22Rv1 (cell line): ENCODE data around the gene WNK2.

Experiments
- H3K27ac ChIP-seq: fragments of 450-650 bp; 2 replicates; pipeline ENCODE4 v1.5.1; 2017
- CTCF ChIP-seq: fragments of 450-650 bp; IDR thresholded peaks from 2 replicates; pipeline ENCODE4 v1.5.1; 2017; ENCODE audit warnings: mild to moderate bottlenecking
- ZFX ChIP-seq: fragments of 450-650 bp; IDR thresholded peaks from 2 replicates; pipeline ENCODE4 v1.6.1; 2017; ENCODE audit warnings: antibody characterized with exemption, borderline replicate concordance

WNK2 gene

GRCh38 chr9:93223260-93224180 is 39.6 kb downstream of the WNK2 start:
- no peak overlapping the region for H3K27ac ChIP-seq
- TF ChIP-seq CTCF (no peak), ZFX (no peak)

- no peak for TF ChIP-seq ZFX
- TF ChIP-seq CTCF, result no peak
- no peak overlapping the region for H3K27ac ChIP-seq
These were observed 40.7 kb downstream of the WNK2 start for GRCh38 chr9:93224591-93224990.

GRCh38 chr9:93225417-93225816 is 41.5 kb downstream of the WNK2 start:
- TF ChIP-seq ZFX, result no peak
- TF ChIP-seq CTCF, result no peak
- no peak overlapping the region for H3K27ac ChIP-seq

GRCh38 chr9:93225892-93226291 is 42.0 kb downstream of the WNK2 start:
- TF ChIP-seq ZFX, result no peak
- no peak for TF ChIP-seq CTCF
- H3K27ac ChIP-seq, result no peak overlapping the region

GRCh38 chr9:93226819-93227218 is 42.9 kb downstream of the WNK2 start:
- TF ChIP-seq CTCF, result no peak
- TF ChIP-seq ZFX, result no peak
- no peak overlapping the region for H3K27ac ChIP-seq

GRCh38 chr9:93228030-93228429 is 44.1 kb downstream of the WNK2 start:
- TF ChIP-seq ZFX (no peak), CTCF (no peak)

GRCh38 chr9:93228453-93228852 is 44.5 kb downstream of the WNK2 start:
- H3K27ac ChIP-seq, result no peak overlapping the region
- TF ChIP-seq CTCF, result no peak
- no peak for TF ChIP-seq ZFX

More at GRCh38 chr9:93228030-93228429, 44.1 kb downstream of the WNK2 start:
- no peak overlapping the region for H3K27ac ChIP-seq
